ENCODE data around the gene GRHL3.

DNA sequence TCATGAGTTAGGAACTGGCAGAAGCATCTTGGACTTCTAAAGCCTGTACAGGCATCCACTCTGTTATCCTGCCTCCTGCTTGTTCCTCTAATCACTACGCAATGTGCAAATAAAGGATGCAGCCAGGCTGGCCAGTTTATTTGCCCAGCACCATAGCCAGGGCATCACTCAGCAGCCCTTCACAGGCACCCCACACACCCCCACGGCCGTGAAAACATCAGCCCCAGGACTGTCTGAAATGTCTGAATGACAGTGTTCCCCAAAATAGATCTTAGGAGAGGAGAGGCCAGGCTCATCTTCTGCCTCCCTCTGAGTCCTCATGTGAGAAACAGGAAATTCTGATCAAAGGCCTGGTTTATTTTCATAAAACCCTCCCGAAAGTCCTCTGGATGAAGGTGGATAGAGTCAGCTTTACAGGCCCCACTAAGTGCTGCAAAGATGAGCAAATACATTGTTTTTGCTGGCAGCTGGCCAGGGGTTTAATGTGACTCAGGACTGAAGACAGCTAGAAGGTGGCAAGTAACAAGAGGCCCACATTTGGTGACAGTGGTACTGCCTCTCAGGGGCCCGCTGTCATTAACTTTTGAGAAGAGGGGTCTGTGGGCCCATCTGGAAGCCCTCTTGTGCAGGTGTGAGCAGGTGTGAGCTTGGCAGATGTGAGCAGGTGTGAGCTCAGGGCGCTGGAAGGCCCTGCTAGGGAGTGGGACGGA is 32.9 kb downstream of the GRHL3 start:
- TF ChIP-seq CTCF (IDR thresholded peaks at IDR 0.05; ENCODE audit: poor library complexity) (no peak), EZH2 (IDR thresholded peaks at IDR 0.05; ENCODE audit: borderline replicate concordance) (no peak), EZH2phosphoT487 (IDR thresholded peaks at IDR 0.05; ENCODE audit: low read depth, severe bottlenecking, unreplicated experiment) (no peak)

Data from hepatocyte (in vitro differentiated cells).